H1 (cell line): ENCODE results near the gene LYL1. TPM values are rescaled to one million over a fixed set of nuclear protein-coding genes. Genes with fewer than 3 reads are reported as not detected.

ENCODE experiments used
- CTCF ChIA-PET: fragments of 300-600 bp; sonication (Branson Sonifier 250); formaldehyde crosslinking; loops from one replicate; lab custom pipeline; 2021; ENCODE audit not compliant: partially characterized antibody; lab: Charles Lee
- POLR2A ChIA-PET: fragments of 300-600 bp; sonication (Branson Sonifier 250); formaldehyde crosslinking; loops from one replicate; lab custom pipeline; 2021; ENCODE audit warnings: inconsistent platforms; ENCODE audit not compliant: partially characterized antibody; lab: Charles Lee
- DNase-seq, 2 experiments: peaks; one replicate each; pipeline versions ENCODE4 v3.0.0 to v3.0.0-alpha.2; 2010 to 2022; ENCODE audit warnings: low spot score in 2 of 2, low read depth in 1 of 2, mixed read lengths in 1 of 2
- FAIRE-seq: peaks from 2 replicates; lab custom pipeline; 2011; peaks lifted over from hg19 to GRCh38; lab: Jason Lieb, UNC
- H2AFZ ChIP-seq: 2 replicates; pipeline ENCODE4 v1.8.1; 2012; ENCODE audit warnings: low read length, inconsistent platforms
- H2AK5ac ChIP-seq: 2 replicates; pipeline ENCODE4 v1.6.1; 2013; ENCODE audit warnings: low read depth, low read length
- H2BK120ac ChIP-seq: replicated peaks from 2 replicates; pipeline ENCODE3; 2013; ENCODE audit warnings: low read depth, low read length, inconsistent platforms
- H2BK12ac ChIP-seq: 2 replicates; pipeline ENCODE4 v1.6.1; 2013; ENCODE audit warnings: low read depth, low read length
- H2BK15ac ChIP-seq: 2 replicates; pipeline ENCODE4 v1.6.1; 2013; ENCODE audit warnings: low read length
- H2BK20ac ChIP-seq: 2 replicates; pipeline ENCODE4 v1.6.1; 2013; ENCODE audit warnings: low read length
- H2BK5ac ChIP-seq: 2 replicates; pipeline ENCODE4 v1.6.1; 2013; ENCODE audit warnings: low read depth, low read length
- H3K14ac ChIP-seq: 2 replicates; pipeline ENCODE4 v1.6.1; 2013; ENCODE audit warnings: inconsistent platforms; ENCODE audit not compliant: insufficient read length
- H3K18ac ChIP-seq: 2 replicates; pipeline ENCODE4 v1.6.1; 2013; ENCODE audit warnings: low read length; ENCODE audit errors: extremely low read depth
- H3K23ac ChIP-seq: 2 replicates; pipeline ENCODE4 v1.6.1; 2013; ENCODE audit warnings: inconsistent platforms; ENCODE audit not compliant: insufficient read length
- H3K23me2 ChIP-seq: 2 replicates; pipeline ENCODE4 v1.6.1; 2013; ENCODE audit warnings: low read depth, low read length
- H3K27ac ChIP-seq: 2 replicates; pipeline ENCODE4 v1.6.1; 2011; ENCODE audit warnings: low read depth, low read length, inconsistent platforms
- H3K27me3 ChIP-seq, 4 experiments: replicated peaks in 1 of 4; 1 replicate in 1 of 4; 2 replicates in 3 of 4; pipeline versions ENCODE4 v1.6.1 to v1.8.1; 2011 to 2013; ENCODE audit warnings: low read length in 3 of 4, mild to moderate bottlenecking in 3 of 4, inconsistent platforms in 2 of 4, mixed read lengths in 2 of 4, moderate library complexity in 1 of 4; ENCODE audit not compliant: control insufficient read depth in 3 of 4, insufficient read depth in 3 of 4; ENCODE audit errors: extremely low read depth in 1 of 4
- H3K36me3 ChIP-seq, 4 experiments: 2 replicates each; pipeline versions ENCODE4 v1.6.1 to v1.8.1; 2011 to 2013; ENCODE audit warnings: mild to moderate bottlenecking in 4 of 4, low read length in 3 of 4, moderate library complexity in 2 of 4, control low read depth in 1 of 4, inconsistent platforms in 1 of 4; ENCODE audit not compliant: insufficient read depth in 4 of 4, control insufficient read depth in 2 of 4
- H3K4ac ChIP-seq: replicated peaks from 2 replicates; pipeline ENCODE3; 2013; ENCODE audit warnings: low read length, low read depth, mixed read lengths, inconsistent platforms; ENCODE audit not compliant: insufficient read length
- H3K4me1 ChIP-seq, 4 experiments: replicated peaks in 1 of 4; 1 replicate in 1 of 4; 2 replicates in 3 of 4; pipeline versions ENCODE4 v1.6.1 to v1.8.1; 2011 to 2013; ENCODE audit warnings: low read length in 3 of 4, inconsistent platforms in 2 of 4, mixed read lengths in 1 of 4; ENCODE audit not compliant: insufficient read depth in 4 of 4, control insufficient read depth in 3 of 4
- H3K4me2 ChIP-seq, 2 experiments: 2 replicates each; pipeline versions ENCODE4 v1.6.1 to v1.8.1; 2011 to 2013; ENCODE audit warnings: low read depth in 2 of 2, low read length in 2 of 2, control low read depth in 1 of 2, inconsistent platforms in 1 of 2, mild to moderate bottlenecking in 1 of 2; ENCODE audit not compliant: insufficient read depth in 1 of 2
- H3K4me3 ChIP-seq, 4 experiments: fragments of 200-600, 300-600 bp in 1 of 4; sonication (generic), shearing (Covaris generic), sonication (Bioruptor Twin) in 1 of 4; 2 replicates each; pipeline versions ENCODE4 v1.5.1 to v1.8.1; 2011 to 2016; ENCODE audit warnings: low read length in 4 of 4, low read depth in 3 of 4, control low read depth in 2 of 4, inconsistent platforms in 2 of 4, mild to moderate bottlenecking in 2 of 4, mixed read lengths in 1 of 4, moderate library complexity in 1 of 4; ENCODE audit not compliant: insufficient read depth in 2 of 4; ENCODE audit errors: extremely low read depth in 1 of 4
- H3K56ac ChIP-seq: replicated peaks from 2 replicates; pipeline ENCODE3; 2013; ENCODE audit warnings: low read depth, mild to moderate bottlenecking, mixed read lengths, low read length, inconsistent platforms; ENCODE audit not compliant: insufficient read length
- H3K79me1 ChIP-seq: 2 replicates; pipeline ENCODE4 v1.6.1; 2013; ENCODE audit warnings: low read depth, low read length, control low read depth
- H3K79me2 ChIP-seq, 2 experiments: 2 replicates each; pipeline versions ENCODE4 v1.6.1 to v1.8.1; 2012 to 2013; ENCODE audit warnings: low read length in 2 of 2, mild to moderate bottlenecking in 2 of 2, inconsistent platforms in 1 of 2; ENCODE audit not compliant: insufficient read depth in 2 of 2, control insufficient read depth in 1 of 2
- H3K9ac ChIP-seq, 4 experiments: replicated peaks in 1 of 4; 1 replicate in 1 of 4; 2 replicates in 3 of 4; pipeline versions ENCODE4 v1.6.1 to v1.8.1; 2011 to 2013; ENCODE audit warnings: low read depth in 3 of 4, low read length in 3 of 4, control low read depth in 2 of 4, mild to moderate bottlenecking in 2 of 4, moderate library complexity in 2 of 4, inconsistent platforms in 1 of 4; ENCODE audit errors: extremely low read depth in 1 of 4
- H3K9me3 ChIP-seq, 2 experiments: 2 replicates each; pipeline versions ENCODE4 v1.6.1 to v1.8.1; 2012 to 2013; ENCODE audit warnings: mild to moderate bottlenecking in 2 of 2, moderate library complexity in 2 of 2, control low read depth in 1 of 2, inconsistent platforms in 1 of 2, low read depth in 1 of 2, low read length in 1 of 2, mixed read lengths in 1 of 2; ENCODE audit not compliant: insufficient read depth in 2 of 2
- H4K20me1 ChIP-seq, 2 experiments: replicated peaks in 1 of 2; 2 replicates each; pipeline versions ENCODE3 to v1.8.1; 2011 to 2013; ENCODE audit warnings: inconsistent platforms in 2 of 2, low read length in 2 of 2, mild to moderate bottlenecking in 1 of 2; ENCODE audit not compliant: insufficient read depth in 2 of 2, control insufficient read depth in 1 of 2
- H4K5ac ChIP-seq: 2 replicates; pipeline ENCODE4 v1.6.1; 2013; ENCODE audit warnings: low read length, low read depth, mixed read lengths, inconsistent platforms; ENCODE audit not compliant: insufficient read length
- H4K8ac ChIP-seq: 2 replicates; pipeline ENCODE4 v1.8.0; 2013; ENCODE audit warnings: mild to moderate bottlenecking, moderate library complexity, low read length, inconsistent platforms; ENCODE audit not compliant: insufficient read depth; ENCODE audit errors: extremely low read depth
- H4K91ac ChIP-seq: replicated peaks from 2 replicates; pipeline ENCODE3; 2013; ENCODE audit warnings: low read length, mixed read lengths, inconsistent platforms; ENCODE audit not compliant: insufficient read length
- CEBPB ChIP-seq: IDR thresholded peaks from 2 replicates; pipeline ENCODE4 v1.6.1; 2012; ENCODE audit warnings: low read depth, low read length
- NRF1 ChIP-seq: IDR thresholded peaks from 2 replicates; pipeline ENCODE4 v1.6.1; 2011; ENCODE audit warnings: mild to moderate bottlenecking, low read depth, low read length, improper control_type of control experiment
- RAD21 ChIP-seq, 2 experiments: IDR thresholded peaks in 1 of 2; conservative IDR thresholded peaks in 1 of 2; 2 replicates each; pipeline ENCODE4 v1.6.1; 2011; ENCODE audit warnings: low read depth in 2 of 2, low read length in 2 of 2, improper control_type of control experiment in 1 of 2, inconsistent platforms in 1 of 2, mild to moderate bottlenecking in 1 of 2, moderate library complexity in 1 of 2
- SP4 ChIP-seq: IDR thresholded peaks from 2 replicates; pipeline ENCODE4 v1.6.1; 2012; ENCODE audit warnings: low read length, inconsistent platforms
- WGBS, 2 experiments: shearing (Covaris generic) in 1 of 2; methylation state at CpG; one replicate each; pipeline versions ENCODE4 v1.1.6 to v1.1.7; 2013 to 2015; ENCODE audit warnings: low lambda C conversion rate in 2 of 2, mixed read lengths in 2 of 2, inconsistent platforms in 1 of 2, low coverage in 1 of 2, missing lambda C conversion rate in 1 of 2; ENCODE audit not compliant: insufficient replicate concordance in 2 of 2, insufficient coverage in 1 of 2, insufficient read length in 1 of 2; ENCODE audit errors: extremely low coverage in 1 of 2, missing lambda C conversion rate in 1 of 2; 5-methylcytosine and 5-hydroxymethylcytosine counted together
- polyA plus RNA-seq, 7 experiments: library from polyadenylated mRNA; depleted of rRNA in 3 of 7; stranded (reverse) in 5 of 7; unstranded in 2 of 7; fragments of >200 nt in 5 of 7; fragments of 200-250 nt in 2 of 7; gene quantifications; 1 replicate in 5 of 7; 2 replicates in 1 of 7; 4 replicates in 1 of 7; pipeline versions ENCODE4 v1.2.1 to v1.2.3, GENCODE V29; 2011 to 2013; ENCODE audit warnings: missing spikeins in 2 of 7, mixed read lengths in 2 of 7
- total RNA-seq: library from RNA; stranded (reverse); fragmentation: NEBNext Ultra II Directional; extraction: Animal tissue kit (Norgen Biotek cat#: 25700); gene quantifications from 2 replicates; pipeline ENCODE4 v1.2.1, GENCODE V29; 2021
- TF ChIP-seq, protein P1 (sequence below), 3 experiments: IDR thresholded peaks; 1 replicate in 2 of 3; 2 replicates in 1 of 3; pipeline versions ENCODE4 v1.5.1 to v1.6.1; 2011; ENCODE audit warnings: low read length in 3 of 3, mild to moderate bottlenecking in 3 of 3, inconsistent platforms in 2 of 3, low read depth in 1 of 3, moderate library complexity in 1 of 3; ENCODE audit not compliant: insufficient read depth in 1 of 3; ENCODE audit errors: control extremely low read depth in 1 of 3
- TF ChIP-seq, protein P2 (sequence below): IDR thresholded peaks from 2 replicates; pipeline ENCODE4 v1.6.1; 2012; ENCODE audit warnings: low read length, inconsistent platforms

The LYL1 gene
- total and polyA plus RNA-seq, 2 of the 8 experiments (the other 6 are each of a cell fraction or from before 2014, with no cell fraction given) = 0.58 to 0.76 TPM

DNA sequence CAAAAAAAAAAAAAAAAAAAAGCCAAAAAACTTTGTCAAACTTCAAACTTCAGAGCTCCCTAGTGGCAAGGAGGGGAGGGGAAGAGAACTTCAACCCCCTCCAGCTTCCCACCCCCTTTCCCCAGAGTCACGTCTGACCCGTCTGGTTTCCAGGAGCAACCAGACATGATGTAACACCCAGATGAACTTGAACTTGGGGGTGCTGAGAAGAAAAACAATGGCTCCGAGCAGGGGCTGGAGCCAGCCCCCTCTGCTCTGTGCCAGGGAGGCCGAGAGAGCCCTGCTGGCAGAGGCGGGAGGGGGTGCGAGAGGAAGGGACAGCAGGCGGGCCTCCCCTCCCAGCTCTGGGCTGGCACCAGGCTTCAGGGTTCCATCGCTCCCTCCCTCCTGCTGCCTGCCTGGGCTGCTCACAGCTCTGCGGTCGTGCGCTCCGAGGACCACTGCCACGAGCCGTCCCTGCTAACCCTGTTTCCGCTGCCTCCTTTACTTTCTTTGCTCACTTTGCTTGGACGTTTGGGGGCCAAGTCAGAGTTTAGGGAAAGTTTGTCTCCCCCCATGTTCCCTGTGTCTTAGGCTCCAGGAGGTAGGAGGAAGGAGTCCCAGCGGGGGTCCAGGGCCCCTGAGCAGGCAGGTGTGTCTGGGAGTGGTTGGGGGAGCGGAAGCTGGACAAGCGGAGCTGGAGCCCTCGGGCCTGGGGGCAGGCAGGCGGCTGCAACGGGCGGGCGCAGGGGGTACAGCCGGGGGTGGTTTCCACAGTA is 11.1 kb downstream of the LYL1 start:
- Histone ChIP-seq H4K8ac (peak overlapping the region; percentile 7), H2BK20ac (peak overlapping the region; percentile 13; the same call in 1 of the 2 replicates), H3K56ac (no peak overlapping the region), H3K14ac (no peak overlapping the region), H2BK12ac (no peak overlapping the region; the same call in 1 of the 2 replicates), H3K4me3 (peak overlapping the region in 2 of 4 experiments; percentile 11 to 40; a peak in 3 of 8 replicates), H3K23me2 (peaks cover 3% of the 10 kb centered on the region; the same call in 1 of the 2 replicates), H3K27ac (no peak overlapping the region), H4K91ac (no peak overlapping the region), H2AK5ac (no peak overlapping the region), H2BK5ac (peak overlapping the region; percentile 1; the same call in 1 of the 2 replicates), H2AFZ (no peak overlapping the region), H3K79me1 (no peaks in the 10 kb centered on the region), H3K27me3 (peaks cover 2 to 52% (median 26%) of the 10 kb centered on the region in 4 experiments), H2BK120ac (no peak overlapping the region), H3K79me2 (no peaks in the 10 kb centered on the region), H3K4me1 (peaks cover 0 to 18% (median 14%) of the 10 kb centered on the region in 4 experiments; a peak in 5 of 7 replicates), H4K5ac (no peak overlapping the region), H3K36me3 (no peaks in the 10 kb centered on the region), H2BK15ac (no peak overlapping the region; the same call in 1 of the 2 replicates), H3K23ac (no peak overlapping the region), H3K4ac (no peak overlapping the region), H4K20me1 (peaks cover under 1 to 2% of the 10 kb centered on the region in 2 experiments), H3K9ac (no peak overlapping the region), H3K4me2 (peak overlapping the region; percentile 50 to 59), H3K9me3 (no peaks in the 10 kb centered on the region), H3K18ac (peak overlapping the region; percentile 60; the same call in 1 of the 2 replicates)
- DNase-seq (peak in 1 of 2 experiments; percentile 65), FAIRE-seq (no peak)
- 26% methylated on average over 19 of the region's 25 CpGs; no CpG with 5 or more reads in 1 of the 2 experiments for WGBS, 2 experiments
- POLR2A ChIA-PET = interaction anchor here (0.9 to 2.1 kb wide), 10 partner anchors 9 to 126 kb away, joined by 3 to 8 read pairs (median 4); partner anchors contain the start of gene NACC1
- CTCF ChIA-PET = interaction anchor here (0.5 to 48.8 kb wide), 13 partner anchors 13 to 377 kb away, joined by 3 to 1145 read pairs (median 6); no protein-coding TSS in a partner anchor
- no peak for TF ChIP-seq RAD21 (IDR thresholded peaks at IDR 0.05 in 1 of 2, conservative IDR thresholded peaks at IDR 0.05 in 1 of 2; ENCODE audit: low read depth in 2 of 2, low read length in 2 of 2)
- no peak for TF ChIP-seq SP4
- no peak for TF ChIP-seq NRF1
- peak; percentile 70; the same call in 1 of the 2 replicates for TF ChIP-seq CEBPB
- TF ChIP-seq, protein P1, sequence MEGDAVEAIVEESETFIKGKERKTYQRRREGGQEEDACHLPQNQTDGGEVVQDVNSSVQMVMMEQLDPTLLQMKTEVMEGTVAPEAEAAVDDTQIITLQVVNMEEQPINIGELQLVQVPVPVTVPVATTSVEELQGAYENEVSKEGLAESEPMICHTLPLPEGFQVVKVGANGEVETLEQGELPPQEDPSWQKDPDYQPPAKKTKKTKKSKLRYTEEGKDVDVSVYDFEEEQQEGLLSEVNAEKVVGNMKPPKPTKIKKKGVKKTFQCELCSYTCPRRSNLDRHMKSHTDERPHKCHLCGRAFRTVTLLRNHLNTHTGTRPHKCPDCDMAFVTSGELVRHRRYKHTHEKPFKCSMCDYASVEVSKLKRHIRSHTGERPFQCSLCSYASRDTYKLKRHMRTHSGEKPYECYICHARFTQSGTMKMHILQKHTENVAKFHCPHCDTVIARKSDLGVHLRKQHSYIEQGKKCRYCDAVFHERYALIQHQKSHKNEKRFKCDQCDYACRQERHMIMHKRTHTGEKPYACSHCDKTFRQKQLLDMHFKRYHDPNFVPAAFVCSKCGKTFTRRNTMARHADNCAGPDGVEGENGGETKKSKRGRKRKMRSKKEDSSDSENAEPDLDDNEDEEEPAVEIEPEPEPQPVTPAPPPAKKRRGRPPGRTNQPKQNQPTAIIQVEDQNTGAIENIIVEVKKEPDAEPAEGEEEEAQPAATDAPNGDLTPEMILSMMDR (IDR thresholded peaks at IDR 0.05; ENCODE audit: control extremely low read depth in 1 of 3, insufficient read depth in 1 of 3, low read depth in 1 of 3, low read length in 3 of 3) = peak in 1 of 3 experiments; percentile 1; a peak in 1 of 4 replicates
- TF ChIP-seq, protein P2, sequence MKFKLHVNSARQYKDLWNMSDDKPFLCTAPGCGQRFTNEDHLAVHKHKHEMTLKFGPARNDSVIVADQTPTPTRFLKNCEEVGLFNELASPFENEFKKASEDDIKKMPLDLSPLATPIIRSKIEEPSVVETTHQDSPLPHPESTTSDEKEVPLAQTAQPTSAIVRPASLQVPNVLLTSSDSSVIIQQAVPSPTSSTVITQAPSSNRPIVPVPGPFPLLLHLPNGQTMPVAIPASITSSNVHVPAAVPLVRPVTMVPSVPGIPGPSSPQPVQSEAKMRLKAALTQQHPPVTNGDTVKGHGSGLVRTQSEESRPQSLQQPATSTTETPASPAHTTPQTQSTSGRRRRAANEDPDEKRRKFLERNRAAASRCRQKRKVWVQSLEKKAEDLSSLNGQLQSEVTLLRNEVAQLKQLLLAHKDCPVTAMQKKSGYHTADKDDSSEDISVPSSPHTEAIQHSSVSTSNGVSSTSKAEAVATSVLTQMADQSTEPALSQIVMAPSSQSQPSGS = 0 out of 2 replicates have a peak, but pooled peaks have one; percentile 18
